NOMO-1 treated with DMSO at 0.1 percent for 48 hours (cell line): ENCODE data around the gene SAMD4A.

Experiments used
- DNase-seq: peaks from one replicate; lab custom pipeline; 2025; ENCODE audit not compliant: unreplicated experiment; lab: John Stamatoyannopoulos, UW

Gene SAMD4A

DNA sequence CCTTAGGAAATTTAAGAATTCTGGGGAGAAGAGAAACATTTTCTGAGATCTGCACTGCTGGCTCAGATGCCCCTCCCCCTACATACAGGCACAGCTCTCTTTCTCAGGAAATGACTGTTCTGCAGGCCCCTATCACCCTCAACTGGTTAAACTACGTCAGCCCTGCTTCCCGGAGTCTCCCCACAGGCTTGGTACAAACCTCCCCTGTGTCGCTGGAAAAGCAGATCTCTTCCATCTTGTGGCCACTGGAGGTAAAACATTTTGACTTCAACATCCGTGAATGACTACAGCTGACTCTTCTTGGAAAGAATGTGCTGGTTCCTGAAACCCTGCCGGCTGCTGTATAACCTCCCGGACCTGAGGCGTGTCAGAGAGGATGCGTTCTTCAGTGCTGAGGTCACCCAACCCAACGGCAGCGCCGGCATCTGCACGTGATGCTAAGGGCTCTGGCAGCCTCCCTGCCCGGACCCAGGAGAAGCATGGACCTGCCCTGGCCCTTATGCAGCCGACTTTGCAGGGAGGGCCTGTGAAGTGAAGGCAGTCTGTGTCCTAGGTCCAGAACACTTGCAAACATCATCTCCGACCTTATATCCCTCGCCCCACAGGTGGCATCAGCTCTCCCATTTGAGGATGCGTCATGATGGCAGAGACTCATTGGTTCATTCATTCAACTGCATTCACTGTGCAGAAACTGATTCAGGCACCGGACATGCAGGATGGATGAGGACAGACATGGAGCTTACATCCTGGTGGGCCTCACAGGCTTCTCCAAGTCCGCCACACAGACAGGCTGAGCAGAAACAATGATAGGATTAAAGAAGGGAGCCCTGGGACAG, 206.5 kb downstream of the SAMD4A start:
- DNase-seq, result peak; percentile 77

DNA sequence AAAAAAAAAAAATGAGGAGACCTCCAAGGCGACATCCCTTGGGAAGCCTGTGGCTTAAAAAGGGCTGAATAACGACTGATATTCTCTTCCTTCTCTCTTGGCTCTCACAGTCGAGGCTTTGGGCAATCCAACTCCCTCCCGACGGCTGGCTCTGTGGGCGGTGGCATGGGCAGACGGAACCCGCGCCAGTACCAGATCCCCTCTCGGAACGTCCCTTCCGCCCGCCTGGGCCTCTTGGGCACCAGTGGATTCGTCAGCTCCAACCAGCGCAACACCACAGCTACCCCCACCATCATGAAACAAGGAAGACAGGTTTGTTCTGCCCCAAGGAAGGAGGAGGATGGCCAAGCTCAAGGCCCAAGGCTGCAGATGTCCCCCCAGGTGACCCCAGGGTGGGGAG, 207.9 kb downstream of the SAMD4A start:
- no peak for DNase-seq

DNA sequence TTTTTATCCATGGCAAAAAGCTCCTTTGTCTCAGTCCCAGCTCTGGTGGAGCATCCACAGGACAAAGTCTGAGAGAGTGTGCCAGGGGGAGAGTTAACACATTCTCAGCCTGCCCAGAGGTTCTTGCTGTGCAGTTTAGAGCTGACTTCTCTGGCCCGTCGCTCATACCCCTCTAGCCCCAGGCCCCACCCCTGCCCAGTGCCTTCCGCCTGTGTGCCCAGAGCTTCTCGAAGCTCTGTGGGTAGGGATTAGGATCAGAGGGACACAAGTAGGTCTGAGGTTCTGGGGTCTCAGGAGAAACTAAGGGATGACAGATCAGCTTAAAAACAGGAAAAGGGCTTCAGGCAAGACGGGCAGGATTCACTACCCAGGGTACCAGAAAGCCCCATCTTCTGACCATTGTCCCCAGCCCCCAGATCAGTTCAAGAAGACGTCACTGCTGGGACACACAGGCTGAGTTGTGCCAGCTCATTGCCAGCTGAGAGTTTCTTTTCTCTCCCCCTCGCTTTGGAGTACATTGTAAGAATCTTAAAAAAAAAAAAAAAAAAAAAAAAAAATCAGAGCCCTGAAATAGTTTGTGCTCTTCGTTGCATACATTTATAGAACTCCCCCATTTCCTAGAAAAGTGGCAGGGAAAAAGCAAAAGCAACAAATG, 208.7 kb downstream of the SAMD4A start:
- DNase-seq, result no peak

DNA sequence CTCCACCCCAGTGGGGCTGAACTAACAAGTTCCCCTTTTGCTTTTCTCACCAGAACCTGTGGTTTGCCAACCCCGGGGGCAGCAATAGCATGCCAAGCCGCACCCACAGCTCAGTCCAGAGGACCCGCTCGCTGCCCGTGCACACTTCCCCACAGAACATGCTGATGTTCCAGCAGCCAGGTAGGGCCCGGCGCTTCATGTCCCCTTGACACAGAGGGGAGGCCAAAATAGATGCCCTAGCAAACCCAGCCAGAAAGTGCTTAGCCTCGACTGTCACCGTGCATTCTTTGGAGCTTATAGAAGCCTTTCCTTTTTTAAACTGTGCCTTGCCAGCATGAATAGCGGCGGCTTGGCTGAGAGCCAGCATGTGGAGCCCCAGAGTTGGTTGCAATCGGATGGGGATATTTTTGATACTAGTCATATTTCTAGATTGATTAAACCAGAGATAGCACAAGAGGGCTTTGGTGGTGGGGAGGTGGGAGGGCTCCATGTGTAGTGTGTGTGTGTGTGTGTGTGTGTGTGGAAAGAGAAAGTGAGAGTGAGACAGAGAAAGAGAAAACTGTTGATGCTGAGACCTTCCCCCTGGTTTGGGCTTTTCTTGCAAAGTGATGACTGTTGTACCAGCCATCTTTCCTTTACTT, 209.6 kb downstream of the SAMD4A start:
- DNase-seq, result peak; percentile 77

DNA sequence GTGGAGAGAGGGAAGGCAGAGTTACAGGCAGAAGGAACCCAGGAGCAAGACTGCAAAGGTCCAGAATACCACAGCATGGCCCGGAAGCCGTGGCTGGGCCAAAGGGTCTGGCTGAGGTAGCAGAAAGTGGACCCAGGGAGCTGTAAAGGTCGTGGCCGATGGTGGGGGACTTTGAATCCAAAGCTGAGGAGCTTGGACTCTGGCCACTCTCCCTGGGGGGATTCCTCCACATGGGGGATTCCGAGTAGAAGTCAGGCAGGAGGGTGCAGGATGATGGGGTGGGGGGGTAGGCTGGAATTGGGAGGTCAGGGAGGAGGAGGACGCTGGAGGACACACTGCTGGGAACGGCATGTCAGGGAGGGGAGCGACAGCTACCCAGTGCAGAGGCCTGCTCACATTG, 210.5 kb downstream of the SAMD4A start:
- DNase-seq, result no peak

DNA sequence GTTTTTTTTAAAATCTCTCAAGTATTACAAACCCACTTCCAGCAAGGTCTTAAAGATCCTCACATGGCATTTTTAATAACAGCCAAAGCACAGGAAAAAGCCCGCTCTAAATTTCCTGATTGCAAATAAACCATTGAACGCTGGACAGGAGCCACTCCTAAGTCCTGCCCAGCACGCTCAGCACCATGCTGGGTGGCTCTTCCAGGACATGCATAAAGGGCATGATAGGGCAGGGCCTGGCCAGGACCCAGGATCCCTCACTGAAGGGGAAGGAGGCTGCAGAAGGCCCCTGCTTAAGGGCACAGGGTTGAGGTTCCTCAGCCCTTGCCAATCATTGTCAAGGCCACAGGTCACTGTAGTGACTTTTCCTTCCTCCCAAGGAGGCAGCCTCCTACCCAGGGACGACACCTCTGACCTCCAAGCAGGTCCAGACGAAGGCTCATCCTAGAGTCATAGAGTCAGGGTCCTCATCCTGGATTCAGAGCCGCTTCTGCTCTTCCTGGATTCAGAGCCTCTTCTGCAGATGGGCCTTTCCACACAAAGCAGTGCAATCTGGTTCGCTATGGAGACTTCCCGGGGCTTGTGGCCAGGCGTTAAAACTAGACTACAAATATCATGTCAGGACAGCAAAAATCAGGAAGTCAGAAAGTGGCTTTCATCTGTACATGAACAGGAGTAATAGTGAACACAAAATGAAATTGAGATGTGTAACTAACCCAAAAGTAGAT, 211.9 kb downstream of the SAMD4A start:
- DNase-seq, result no peak

DNA sequence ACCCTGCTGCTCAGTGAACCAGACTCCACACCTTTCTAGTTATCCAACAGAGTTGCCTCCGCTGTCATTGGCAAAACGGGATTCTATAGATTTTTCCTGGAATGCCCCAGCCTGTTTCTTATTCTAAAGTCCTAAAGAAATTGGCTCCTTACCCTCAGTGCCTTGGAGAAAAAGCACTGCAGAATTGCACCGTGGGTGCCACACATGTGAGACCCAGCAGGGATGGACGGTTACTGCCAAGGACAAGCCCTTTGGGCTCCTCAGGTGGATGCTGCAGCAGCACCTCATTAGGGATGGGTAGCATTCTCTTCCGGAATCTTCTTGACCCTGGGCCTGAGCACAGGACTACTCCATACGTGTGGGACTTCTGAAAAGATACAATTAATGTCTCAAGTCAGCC, 214.2 kb downstream of the SAMD4A start:
- no peak for DNase-seq

DNA sequence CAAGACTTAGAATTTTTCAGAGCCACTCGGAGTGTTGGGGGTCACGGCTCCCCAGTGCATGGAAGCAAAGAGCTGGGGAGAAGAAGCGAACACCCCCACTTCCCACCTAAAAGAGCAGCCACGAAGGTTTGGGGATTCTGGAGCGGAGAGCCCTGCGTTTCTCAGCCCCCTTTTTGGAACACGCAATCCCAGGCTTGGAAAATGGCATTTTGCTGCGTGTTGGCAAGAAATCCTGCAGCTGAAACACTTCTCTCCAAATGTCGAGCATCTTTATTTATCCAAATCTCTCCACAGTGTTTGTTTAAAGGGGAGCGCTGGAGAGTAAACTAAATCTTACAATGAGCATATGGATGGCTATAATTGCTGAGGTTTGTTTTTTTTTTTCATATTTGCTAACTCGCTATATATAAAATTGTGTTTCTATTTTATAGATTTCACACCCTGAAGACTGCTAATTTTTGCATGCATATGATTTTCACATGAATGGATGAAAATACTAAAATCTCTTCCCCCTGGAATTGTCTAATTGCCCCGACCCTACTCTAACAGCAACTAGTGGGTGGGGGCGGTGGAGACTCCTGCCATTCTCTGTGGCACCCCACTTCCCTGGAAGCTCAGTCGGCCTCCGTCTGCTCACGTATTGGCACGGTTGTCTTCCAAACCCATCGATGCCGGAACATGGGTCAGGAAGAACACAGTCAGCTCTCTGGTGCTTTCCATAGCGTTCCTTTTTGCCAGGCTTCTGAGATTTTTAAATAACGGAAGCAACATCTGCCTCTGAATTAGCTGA, 215.2 kb downstream of the SAMD4A start:
- no peak for DNase-seq

DNA sequence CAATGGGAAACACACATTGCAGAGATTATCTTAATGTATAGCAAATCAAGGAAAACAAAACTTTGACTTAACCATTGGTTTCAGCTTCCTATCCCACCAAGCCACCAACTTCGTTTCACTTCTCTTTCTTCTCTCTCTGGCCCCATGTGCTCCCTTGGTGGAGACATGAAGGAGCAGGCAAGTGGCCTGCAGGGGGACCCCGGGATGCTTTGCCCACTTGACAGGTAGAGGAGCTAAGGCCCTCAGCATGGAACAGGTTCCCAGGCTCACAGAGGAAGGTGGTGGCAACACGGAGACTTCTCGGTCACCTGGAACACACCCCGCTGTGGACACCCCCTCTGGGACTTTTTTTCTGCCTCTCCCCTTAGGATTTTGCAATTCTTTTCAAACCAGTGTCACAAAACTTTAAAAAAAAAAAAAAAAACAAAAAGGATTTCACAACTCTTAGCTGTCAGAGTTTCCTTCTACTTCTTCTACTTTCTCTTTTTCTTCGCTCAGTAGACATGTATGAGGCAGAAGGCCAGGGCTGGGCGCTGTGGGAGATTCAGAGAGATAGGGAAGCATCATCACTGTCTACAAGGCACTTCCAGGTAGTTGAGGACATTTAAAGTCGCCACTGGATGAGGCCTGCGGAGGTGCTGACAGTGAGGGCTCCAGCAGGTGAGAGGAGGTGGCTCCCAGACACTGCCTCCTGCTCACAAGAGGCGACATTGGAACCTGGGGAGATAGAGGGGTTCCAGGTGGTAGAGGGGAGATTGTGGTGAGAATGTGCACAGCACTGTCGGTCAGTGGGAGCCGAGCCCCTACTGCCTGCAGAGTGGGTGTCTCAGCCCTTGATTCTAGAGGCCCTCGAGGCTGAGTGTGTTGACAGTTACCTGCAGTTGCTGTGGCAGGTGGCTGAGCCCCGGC, 216.1 kb downstream of the SAMD4A start:
- DNase-seq, result peak; percentile 94

DNA sequence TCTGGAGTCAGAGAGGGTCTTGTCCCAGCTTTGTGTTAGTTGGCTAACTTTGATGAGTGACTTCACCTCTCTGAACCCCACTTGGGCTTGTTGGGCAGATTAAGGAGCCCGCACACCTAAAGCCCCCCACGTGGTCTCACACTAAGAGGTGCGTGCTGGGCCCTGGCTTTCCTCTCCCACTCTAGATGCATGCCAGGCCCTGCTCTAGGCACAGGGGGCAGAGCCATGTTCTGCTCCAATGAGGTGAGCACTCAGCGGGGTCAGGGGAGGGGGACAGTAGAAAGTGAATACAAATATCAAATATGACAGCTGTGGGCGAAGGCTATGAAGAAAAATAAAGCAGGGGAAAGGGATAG, 216.7 kb downstream of the SAMD4A start:
- no peak for DNase-seq

DNA sequence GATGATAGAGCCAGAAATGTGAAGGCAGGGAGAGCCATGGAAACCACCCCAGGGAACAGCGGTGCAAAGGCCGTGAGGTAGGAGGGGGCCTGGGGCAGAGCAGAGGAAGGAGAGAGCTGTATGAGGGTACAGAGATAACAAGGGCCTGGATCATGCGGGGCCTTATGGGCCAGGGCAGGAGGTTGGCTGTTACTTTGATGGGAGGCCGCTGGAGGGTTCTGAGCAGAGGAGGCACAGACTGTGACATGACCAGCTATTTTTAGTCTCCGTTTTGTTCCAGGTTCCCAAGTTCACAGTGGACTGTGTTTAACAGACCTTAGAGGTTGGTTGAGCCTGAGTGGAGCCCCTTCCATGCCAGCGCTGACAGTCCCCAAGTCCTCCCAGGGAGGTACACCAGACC, 217.1 kb downstream of the SAMD4A start:
- no peak for DNase-seq

DNA sequence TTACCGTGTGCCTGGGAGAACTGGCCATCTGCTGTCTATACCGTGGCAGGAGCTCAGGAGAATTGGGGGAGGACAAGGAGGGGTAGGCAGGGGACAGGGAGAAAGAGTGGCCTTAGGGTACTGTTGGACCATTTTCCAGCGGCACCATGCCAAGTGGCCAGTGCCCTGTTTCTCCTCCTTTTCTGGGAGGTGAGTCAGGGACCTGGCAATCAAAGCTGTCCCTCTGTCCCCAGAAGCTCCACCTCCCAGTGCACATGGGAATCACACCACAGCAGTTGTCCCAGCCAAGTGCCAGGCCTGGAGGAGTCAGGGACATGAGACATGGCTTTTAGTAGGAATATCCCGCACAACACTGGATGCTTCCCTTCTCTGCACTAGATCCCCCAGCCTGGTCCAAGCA, 217.7 kb downstream of the SAMD4A start:
- no peak for DNase-seq

DNA sequence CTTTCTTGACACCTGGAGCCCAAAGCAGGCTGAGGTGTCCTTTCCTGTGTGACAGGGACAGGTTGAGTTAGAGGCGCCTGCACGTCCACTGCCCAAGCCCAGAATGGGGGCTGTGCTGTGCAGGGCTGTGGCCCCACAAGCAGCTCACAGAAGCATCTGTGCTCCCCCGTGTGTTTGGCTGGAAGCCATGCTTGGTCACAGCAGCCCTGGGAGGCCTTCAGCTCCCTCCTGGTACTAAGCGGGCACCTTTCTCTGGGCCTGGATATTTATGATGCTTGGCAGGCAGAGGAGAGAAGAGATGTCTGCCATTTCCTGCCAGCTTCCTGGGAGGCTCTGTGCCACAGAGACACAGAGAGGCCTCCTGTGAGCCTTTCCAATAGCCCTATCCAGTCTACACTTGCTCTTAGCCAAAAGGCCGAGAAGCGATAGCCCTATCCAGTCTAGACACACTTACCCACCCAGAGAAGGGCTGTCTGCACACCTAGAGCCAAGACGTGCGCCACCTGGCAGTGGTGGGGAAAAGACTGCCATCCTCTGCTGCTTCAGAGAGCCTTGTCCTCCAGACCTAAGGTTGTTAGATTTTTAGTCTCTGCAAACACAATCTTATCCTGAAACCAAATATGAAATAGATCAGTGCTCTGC, 218.3 kb downstream of the SAMD4A start:
- DNase-seq, result no peak

DNA sequence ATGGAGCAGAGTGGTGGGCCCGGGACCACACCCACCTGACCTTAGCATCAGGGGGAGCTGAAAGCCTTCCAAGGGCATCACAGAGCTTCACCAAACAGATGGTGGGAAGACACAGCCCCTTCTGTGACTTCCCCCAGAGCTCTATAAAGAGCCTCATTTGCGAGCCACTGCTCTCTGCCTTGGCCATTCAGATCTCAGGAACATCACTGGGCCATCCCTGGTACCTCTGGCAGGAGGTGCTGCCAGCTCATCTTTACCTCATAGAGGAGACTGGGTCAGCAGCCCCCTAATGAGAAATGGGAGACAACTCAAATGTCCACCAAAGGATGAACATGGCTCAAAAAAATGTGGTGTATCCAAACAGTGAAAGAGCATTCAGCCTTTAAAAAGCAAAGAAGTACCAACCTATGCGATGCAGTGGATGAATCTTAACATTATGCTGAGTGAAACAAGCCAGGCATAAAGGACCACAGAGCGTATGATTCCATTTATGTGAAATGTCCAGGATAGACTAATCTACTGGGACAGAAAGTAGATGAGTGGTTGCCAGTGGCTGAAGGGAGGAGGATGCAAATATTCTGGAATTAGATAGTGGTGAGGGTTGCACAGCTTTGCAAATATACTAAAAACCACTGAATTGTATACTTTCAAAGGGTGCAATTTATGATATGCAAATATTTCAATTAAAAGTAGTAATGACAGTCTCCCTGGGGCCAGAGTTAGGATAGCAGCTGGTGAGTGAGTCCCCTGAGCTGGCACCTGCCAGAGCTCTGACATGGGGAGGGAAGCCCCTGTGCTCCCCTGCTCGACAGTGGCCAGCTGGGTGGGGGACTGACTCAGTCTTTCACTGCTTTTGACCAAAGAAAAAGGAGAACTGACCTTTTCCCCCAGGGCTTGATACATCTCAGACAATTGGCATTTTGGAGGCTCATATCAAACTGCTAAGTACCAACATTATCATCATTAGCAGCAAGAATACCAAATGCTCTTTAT, 219.1 kb downstream of the SAMD4A start:
- no peak for DNase-seq

DNA sequence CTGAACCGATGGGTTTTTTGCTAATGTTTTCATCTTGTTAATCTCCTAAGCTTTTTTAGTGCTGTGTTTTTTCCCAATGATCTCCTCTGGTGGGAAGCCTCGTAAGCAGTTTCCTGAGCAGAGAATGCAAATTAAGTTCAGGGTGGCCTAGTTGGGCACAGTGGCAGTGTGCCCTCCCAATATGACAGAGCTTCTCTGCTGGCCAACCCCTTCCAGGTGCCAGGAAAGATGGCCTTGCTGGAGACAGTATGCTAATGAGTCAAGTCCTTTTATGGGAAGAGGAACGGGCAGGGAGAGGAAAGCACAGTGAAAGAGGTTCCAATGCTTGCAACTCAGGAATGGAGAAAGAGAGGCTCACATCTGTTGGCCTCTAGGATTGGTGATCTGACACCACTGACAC, 219.9 kb downstream of the SAMD4A start:
- DNase-seq, result no peak

DNA sequence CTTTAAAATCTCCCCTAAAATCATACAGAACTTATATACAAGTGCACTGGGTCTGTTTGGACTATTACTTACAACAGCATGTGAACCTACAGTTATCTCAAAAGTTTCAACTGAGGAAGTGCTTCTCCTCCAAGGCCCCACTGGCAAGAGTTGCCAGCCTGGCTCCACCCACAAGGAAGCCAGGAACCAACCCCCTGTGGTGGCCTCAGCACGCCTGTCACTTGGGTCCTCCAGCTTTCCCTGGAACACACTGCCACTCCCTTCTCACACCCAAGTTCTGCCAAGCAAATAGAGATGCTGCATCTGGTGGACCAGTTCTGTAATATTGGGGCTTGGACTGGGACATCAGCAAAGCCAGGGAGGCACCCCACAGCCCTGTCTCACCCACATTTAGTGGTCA, 220.3 kb downstream of the SAMD4A start:
- peak; percentile 9 for DNase-seq

DNA sequence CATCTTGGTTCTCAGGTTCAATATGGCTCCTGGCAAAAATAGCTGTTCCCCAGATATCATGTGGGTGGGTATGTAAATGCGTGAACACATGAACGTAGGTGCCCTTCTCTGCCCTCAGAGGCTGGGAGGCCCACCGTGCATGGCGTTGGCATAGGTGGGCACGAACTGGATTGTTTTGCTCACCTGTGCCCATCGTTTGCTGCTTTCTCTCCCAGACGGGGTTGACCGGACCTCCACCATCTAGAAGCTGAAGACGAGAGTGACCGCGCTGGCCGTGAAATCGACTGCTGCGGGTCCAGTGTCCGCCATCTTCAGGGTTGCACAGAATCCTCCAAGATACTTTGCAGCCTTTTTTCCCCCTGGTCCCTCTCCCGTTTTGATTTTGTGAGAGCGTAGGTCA, 221.8 kb downstream of the SAMD4A start:
- DNase-seq, result no peak

DNA sequence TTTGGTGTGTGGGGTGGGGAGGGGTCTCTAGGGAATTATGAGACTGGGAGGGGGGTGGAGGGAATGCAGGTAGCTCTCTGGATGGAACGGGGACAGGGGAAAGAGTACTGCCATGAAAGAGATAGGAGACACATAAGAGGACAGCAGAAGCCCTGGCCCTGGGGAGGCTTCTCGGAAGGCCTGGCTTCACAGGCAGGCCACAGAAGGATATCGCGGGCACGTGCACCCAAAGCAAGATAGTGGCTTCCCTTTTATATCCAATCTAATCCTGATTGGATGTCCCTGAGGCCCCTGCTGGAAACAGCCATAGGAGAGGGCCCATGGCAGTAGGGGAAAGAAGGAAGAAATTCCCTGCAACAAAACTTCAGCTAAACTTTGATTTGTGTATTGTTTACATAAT, 222.2 kb downstream of the SAMD4A start:
- no peak for DNase-seq
